HG03025 (cell line): ENCODE measurements around the gene MSRB1.

Source experiments
- ATAC-seq: cut with Tn5 transposase; IDR thresholded peaks from one replicate; pipeline ENCODE4 v1.9.1; 2021; ENCODE audit warnings: mild to moderate bottlenecking, moderate library complexity; ENCODE audit not compliant: unreplicated experiment, low FRiP score

Gene MSRB1, protein sequence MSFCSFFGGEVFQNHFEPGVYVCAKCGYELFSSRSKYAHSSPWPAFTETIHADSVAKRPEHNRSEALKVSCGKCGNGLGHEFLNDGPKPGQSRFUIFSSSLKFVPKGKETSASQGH

DNA sequence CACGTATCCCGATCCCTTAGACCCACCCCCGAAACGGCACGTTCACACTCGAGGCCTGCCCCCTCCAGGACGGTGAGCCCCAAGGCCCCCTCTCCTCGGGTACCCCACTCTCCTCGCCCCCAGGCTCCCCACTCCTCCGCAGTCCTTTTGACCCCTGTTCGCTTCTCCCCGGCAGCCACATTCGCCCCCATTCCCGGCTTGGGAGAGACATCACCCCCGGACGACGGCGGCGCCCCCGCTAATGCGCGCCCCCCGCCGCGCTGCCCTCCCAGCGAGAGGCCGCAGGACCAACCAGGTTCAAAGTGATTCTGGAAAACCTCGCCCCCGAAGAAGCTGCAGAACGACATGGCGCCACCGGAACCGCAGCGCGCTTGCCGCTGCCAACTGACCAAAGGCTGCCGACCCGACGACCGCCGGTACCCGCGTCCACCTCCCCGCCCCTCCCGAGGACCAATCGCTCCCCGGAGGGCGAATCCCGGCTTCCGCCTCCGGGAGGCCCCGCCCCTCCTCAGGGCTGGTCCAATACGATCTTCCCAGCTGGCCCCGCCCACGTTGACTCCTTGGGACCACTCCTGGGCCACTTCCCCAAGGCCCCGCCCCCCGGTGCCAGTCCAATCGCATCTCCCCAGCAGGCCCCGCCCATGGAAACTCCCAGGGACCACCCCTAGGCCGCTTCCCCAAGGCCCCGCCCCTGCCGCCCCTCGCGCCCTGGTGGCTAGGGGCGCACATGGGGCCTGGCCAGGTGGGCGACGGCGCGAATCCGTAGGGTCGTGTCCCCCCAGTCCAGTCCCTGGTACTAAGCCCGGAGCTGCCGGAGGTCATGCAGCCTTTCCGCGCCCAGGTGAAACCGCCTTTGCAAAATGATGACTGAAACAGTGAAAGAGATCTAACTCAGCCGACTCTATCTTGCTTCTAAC lies at the start of gene MSRB1:
TSS of gene MSRB1 (minus strand) at position 390 of the 917 bp plus-strand sequence. CDS start at position 347, 43 bp downstream.
- peak; percentile 81 for ATAC-seq

DNA sequence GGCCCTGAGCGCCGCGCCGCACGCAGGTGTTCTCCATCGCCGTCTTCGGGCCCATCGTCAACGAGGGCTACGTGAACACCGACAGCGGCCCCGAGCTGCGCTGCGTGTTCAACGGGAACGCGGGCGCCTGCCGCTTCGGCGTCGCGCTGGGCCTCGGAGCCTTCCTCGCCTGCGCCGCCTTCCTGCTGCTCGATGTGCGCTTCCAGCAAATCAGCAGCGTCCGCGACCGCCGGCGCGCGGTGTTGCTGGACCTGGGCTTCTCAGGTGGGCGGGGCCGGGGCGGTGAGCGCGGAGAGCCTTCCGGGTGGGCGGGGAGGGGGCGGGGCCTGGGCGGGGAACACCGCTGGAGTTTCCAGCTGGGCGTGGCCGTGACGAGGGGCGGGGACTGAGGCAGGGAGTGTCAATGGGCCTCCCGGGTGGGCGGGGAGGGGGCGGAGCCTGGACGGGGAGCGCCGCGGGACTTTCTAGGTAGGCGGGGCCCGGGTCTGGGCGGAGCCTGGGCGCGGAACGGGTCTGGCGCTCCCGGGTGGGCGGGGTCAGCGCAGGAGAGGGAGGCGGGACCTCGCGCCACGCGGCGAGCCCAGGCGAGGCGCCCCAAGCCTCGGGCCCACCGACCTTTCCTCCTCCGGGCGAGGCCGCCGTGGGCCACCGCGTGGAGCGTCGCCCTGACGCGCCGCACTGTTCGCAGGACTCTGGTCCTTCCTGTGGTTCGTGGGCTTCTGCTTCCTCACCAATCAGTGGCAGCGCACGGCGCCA lies 49.1 kb upstream of the MSRB1 start:
- ATAC-seq, result peak; percentile 42

DNA sequence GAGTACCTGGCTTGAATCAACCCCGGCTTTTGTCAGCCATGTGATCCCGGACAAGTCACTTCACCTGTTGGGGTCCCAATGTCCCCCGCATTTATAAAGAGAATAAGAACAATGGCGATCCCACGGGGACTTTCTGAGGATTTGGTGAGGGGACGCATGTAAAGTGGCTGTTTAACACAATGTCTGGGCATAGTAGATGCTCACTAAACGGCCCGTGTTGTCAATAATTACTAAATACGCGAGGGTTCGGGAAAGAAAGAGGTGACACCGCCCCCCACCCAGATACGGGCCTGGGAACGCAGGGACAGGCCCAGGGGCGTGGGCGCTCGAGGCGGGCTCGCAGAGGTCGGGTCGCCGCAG lies 48.6 kb upstream of the MSRB1 start:
- ATAC-seq, result no peak

DNA sequence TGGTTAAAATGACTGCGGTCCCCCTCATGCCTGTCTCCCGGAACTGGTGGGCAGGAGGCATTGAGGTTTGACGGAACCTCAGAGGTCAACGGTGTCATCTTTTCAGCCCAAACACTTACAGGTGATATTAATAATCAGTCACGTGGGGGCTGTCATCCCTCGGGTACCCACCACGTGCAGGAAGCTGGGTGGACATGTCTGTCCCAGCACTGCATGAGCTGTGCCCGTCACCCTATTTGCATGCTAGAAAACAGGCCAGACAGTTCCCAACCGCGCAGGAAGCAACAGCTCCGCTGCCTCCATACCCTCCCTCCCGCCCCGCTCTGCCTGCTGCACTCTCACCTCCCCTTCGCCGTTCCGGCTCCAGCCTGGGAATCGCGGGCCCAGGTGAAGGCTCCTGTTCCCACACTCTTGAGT lies 48.1 kb upstream of the MSRB1 start:
- ATAC-seq, result no peak

- ATAC-seq, result no peak
These were observed 47.5 kb upstream of the MSRB1 start for GRCh38 chr16:1990351-1991134.

- ATAC-seq, result no peak
These were observed 47.0 kb upstream of the MSRB1 start for GRCh38 chr16:1990101-1990350.

DNA sequence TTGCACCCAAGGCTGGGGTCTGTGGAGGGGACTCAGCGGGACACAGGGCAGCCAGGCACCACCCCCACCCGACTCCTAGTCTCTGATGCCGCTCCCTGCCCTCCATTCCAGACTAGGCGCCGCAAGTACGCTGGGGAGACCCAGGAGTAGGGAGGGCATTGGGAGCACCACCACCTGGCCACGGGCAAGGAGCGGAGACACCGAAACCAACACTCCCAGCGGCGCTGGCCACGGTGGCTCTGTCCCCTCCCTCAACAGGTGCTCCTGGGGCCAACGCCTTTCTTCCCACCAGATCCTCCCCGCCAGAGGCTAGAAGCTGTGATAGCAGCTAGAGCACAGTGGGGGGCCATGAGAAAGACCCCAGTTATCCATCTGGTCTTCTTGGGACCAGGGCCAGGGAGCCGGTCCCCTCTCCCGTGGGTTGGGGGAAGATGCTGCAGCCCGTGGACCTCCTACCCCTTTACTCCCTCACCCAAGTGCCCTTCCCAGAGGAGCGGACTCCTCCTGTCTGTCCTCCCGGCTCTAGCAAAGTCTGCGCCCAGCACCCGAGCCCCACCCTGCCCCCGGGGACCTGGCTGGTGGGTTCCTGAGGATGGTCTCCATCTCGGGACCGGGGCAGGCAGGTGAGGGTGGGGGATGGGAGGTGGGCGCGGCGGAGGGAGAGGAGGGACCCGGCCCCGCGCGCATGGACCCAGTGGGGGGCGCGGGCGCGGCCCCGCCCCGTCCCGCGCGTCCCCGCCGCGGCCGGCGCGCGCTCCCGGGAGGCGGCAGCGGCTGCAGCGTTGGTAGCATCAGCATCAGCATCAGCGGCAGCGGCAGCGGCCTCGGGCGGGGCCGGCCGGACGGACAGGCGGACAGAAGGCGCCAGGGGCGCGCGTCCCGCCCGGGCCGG lies 46.5 kb upstream of the MSRB1 start, which contains the start of gene SYNGR3:
TSS of gene SYNGR3 (plus strand) at position 762 of the 892 bp plus-strand sequence. CDS start 133 bp downstream, outside the sequence.
- no peak for ATAC-seq

GRCh38 chr16:1987198-1987597 lies 44.2 kb upstream of the MSRB1 start:
- no peak for ATAC-seq

DNA sequence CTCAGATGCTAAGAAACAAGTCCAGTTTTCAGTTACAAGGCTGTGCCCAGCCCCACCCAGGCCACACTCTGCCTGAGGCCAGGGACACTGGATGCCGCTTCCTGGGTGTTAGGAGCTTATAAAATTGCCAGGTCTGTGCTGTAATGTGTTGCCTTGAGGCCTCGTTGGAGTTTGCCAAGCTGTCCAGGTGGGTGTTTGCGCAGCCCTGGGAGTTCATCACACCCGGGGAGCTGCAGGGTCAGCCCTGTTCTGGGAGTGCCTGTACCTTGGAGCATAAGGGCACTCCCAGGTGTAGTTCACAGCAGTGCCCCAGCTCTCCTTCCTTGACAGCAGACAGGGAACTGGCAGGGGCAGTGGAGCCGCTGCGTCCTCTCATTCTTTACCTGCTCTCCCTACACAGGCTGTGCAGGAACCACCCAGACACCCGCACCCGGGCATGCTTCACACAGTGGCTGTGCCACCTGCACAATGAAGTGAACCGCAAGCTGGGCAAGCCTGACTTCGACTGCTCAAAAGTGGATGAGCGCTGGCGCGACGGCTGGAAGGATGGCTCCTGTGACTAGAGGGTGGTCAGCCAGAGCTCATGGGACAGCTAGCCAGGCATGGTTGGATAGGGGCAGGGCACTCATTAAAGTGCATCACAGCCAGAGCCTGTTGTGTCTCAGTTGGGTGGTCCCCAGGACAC lies 42.6 kb upstream of the MSRB1 start:
- ATAC-seq, result no peak

DNA sequence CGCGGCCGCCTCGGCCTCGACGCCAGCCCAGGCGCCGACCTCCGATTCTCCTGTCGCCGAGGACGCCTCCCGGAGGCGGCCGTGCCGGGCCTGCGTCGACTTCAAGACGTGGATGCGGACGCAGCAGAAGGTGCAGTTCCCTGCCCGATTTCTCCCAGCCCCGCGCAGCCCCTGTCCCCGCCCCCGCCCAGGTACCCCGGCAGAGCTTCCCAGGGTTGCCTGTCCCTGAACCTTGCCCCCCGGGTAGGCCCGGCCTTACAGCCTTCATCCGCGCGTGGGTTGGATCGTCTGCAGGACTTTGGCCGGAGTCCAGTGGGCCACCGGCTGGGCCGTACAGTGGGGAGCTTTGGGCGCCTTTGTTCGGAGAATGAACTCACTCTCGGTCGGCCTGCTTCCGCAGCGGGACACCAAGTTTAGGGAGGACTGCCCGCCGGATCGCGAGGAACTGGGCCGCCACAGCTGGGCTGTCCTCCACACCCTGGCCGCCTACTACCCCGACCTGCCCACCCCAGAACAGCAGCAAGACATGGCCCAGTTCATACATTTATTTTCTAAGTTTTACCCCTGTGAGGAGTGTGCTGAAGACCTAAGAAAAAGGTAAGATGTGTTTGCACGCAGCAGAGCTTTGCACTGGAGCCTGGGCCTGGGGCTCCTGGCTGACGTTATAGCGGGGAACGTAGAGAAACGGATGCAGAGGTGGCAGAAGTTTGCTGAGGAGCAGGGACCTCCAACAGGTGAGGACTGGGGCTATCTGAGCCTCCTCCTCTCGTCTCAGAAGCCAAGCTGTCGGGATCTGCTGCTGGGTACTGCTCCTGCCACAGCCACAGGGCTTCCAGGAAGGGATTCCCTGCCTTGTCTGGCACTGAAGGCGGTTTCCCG lies 41.6 kb upstream of the MSRB1 start:
- ATAC-seq, result peak; percentile 6

GRCh38 chr16:1983544-1984346 lies 40.7 kb upstream of the MSRB1 start, which contains the start of gene GFER:
Gene GFER (plus strand): TSS chr16:1984193. CDS start chr16:1984219, 26 bp downstream.
- peak; percentile 72 for ATAC-seq

- ATAC-seq, result no peak
These were observed 40.1 kb upstream of the MSRB1 start for GRCh38 chr16:1982991-1983543.

DNA sequence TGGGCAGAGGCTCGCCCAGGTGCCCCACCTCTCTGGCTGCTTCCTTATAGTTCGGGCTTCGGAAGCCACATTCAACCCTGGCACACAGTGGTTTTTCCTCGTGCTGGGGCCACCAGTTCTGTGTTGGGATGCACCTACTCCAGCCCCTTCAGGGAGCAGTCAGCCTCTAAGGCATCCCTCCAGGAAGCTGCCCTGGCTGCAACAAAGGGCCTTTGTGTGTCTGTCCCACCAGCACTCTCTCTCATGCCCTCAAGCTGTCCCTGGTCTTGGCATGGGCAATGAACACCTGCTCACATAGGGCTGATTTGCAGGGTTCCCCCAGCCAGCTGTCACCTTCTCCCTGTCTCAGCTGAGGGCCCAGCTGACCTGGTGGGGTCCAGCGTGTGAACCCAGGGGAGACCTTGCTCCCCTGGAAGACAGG lies 39.0 kb upstream of the MSRB1 start:
- ATAC-seq, result no peak

- no peak for ATAC-seq
These were observed 38.4 kb upstream of the MSRB1 start, which contains the start of gene NOXO1 for GRCh38 chr16:1981398-1981836. Gene NOXO1 (minus strand): TSS chr16:1981469. CDS start chr16:1981179, 290 bp downstream.

DNA sequence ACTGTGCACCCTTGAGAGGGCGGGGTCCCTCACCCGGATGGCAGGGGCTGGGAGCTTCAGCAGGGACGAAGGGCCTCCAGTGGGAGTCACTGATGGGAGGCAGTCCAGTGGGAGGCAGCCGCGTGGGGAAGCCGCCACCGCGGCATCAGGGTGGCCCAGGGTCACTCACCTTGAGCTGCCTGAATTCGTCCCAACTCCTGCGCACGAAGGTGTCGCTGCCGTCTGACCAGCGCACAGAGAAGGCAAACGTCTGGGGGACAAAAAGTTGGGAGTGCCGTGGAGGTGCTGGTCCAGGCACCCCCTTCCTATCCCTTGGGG lies 37.7 kb upstream of the MSRB1 start:
- no peak for ATAC-seq

DNA sequence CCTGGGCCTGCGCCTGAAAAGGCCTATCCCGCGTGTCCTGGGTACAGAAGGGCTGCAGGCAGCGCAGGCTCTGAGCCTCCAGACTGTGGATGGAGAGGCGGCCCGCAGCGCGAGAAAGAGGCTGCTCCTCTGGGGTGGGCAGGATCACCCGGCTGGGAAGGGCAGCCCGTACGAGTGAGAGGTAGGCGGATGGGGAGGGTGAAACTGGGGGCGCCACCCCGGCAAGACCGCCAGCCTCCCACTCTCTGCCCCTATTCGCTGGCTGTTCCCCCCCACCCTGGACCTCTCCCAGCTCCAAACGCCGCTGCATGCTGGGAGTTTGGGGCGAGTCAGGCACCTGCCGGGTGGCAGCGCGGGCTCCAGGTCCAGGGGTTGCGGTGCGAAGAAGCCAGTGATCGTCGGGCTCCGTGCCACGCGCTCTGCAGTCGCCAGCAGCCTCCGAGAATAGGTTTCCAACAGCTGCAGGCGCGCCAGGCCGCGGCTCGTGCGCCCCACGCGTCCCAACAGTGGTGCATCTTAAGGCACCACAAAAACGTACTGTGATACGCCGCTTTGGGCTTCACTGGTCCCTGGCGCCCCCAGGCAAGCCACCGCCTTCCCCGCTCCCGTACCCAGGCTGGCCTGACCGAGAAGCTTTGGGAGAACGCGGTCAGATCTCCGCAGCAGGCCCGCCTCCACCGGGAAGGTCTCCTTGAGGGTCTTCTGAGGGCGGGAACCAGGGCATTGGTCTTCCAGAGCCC lies 37.2 kb upstream of the MSRB1 start:
- no peak for ATAC-seq
